ENCODE measurements around the gene SLC51B. TPM values are rescaled to one million over a fixed set of nuclear protein-coding genes. Genes with fewer than 3 reads are reported as not detected.
"Not testable (repeated sequence)": the region's sequence is repeated elsewhere in the genome, so short reads cannot be mapped to it uniquely, and the experiment has no call there.

The SLC51B gene
- total and polyA plus RNA-seq, 10 of the 15 experiments (the other 5 are each of a cell fraction or from before 2014, with no cell fraction given), result 0.05 to 0.17 (median 0.13) TPM; not detected in 7

- WGBS (ENCODE audit: insufficient coverage, insufficient replicate concordance, low lambda C conversion rate, missing lambda C conversion rate), result 23% methylated on average over 3 of the region's 3 CpGs
- H3K4me3 ChIP-seq, result no peak overlapping the region
- no peaks in the 10 kb centered on the region for H3K4me1 ChIP-seq (ENCODE audit: control insufficient read depth, insufficient read depth, low read length)
- DNase-seq (ENCODE audit: low read depth, low spot score) (no peak), ATAC-seq (no peak), FAIRE-seq (no peak)
- no peak overlapping the region for H3K4me2 ChIP-seq (ENCODE audit: control insufficient read depth, insufficient read depth)
- no peaks in the 10 kb centered on the region for H3K79me2 ChIP-seq (ENCODE audit: control insufficient read depth, insufficient read depth, low read length)
- H2AFZ ChIP-seq (ENCODE audit: control insufficient read depth, low read depth, low read length), result no peak overlapping the region
- ChIA-PET POLR2A (interaction anchor here (0.6 kb wide), 1 partner anchor 894 kb away, joined by 5 read pairs; no protein-coding TSS in a partner anchor), CTCF (interaction anchor here (1.0 kb wide), 1 partner anchor 39 kb away, joined by 4 read pairs; no protein-coding TSS in a partner anchor), RAD21 (ENCODE audit: unreplicated experiment) (no interaction called here), SMC1A (ENCODE audit: uncharacterized antibody, unreplicated experiment) (interaction anchor here (0.9 to 1.3 kb wide), 2 partner anchors 10 to 69 kb away, joined by 3 to 4 read pairs; no protein-coding TSS in a partner anchor)
- no peaks in the 10 kb centered on the region for H3K36me3 ChIP-seq (ENCODE audit: control insufficient read depth in 2 of 2, insufficient read depth in 2 of 2, low read length in 1 of 2)
- no TSS peak for BruUV-seq (replicated peaks)
- TF ChIP-seq KAT2A (conservative IDR thresholded peaks at IDR 0.05; ENCODE audit: control insufficient read depth, low read depth, low read length) (no peak), NR2F1 (conservative IDR thresholded peaks at IDR 0.05) (peak; percentile 36; the same call in 1 of the 2 replicates)
- intact Hi-C loops (cut with micrococcal nuclease; ENCODE audit: unreplicated experiment) (no loop called here), in situ Hi-C loops (cut with MboI) (no loop called here)
- no peaks in the 10 kb centered on the region for H3K9me3 ChIP-seq (replicated peaks; ENCODE audit: control insufficient read depth, insufficient read depth, low read length)
- no peaks in the 10 kb centered on the region for H4K20me1 ChIP-seq (ENCODE audit: control insufficient read depth, insufficient read depth)
- H3K27ac ChIP-seq (ENCODE audit: control insufficient read depth, insufficient read depth), result no peak overlapping the region
- H3K9ac ChIP-seq (ENCODE audit: control insufficient read depth, insufficient read depth, low read length), result no peak overlapping the region
- no peaks in the 10 kb centered on the region; a peak in 2 of 4 replicates for H3K27me3 ChIP-seq (replicated peaks in 1 of 2; ENCODE audit: control insufficient read depth in 2 of 2, insufficient read depth in 2 of 2, low read length in 1 of 2)
Observed at GRCh38 chr15:65072617-65073016, 27.4 kb downstream of the SLC51B start.

- DNase-seq (ENCODE audit: low read depth, low spot score); CTCF ChIA-PET; FAIRE-seq; H3K27me3 ChIP-seq (replicated peaks in 1 of 2; ENCODE audit: control insufficient read depth in 2 of 2, insufficient read depth in 2 of 2, low read length in 1 of 2); H3K4me2 ChIP-seq (ENCODE audit: control insufficient read depth, insufficient read depth); H3K36me3 ChIP-seq (ENCODE audit: control insufficient read depth in 2 of 2, insufficient read depth in 2 of 2, low read length in 1 of 2); ATAC-seq; POLR2A ChIA-PET; RAD21 ChIA-PET (ENCODE audit: unreplicated experiment); H4K20me1 ChIP-seq (ENCODE audit: control insufficient read depth, insufficient read depth); H3K9ac ChIP-seq (ENCODE audit: control insufficient read depth, insufficient read depth, low read length); in situ Hi-C loops (cut with MboI); H3K4me1 ChIP-seq (ENCODE audit: control insufficient read depth, insufficient read depth, low read length); H2AFZ ChIP-seq (ENCODE audit: control insufficient read depth, low read depth, low read length); H3K79me2 ChIP-seq (ENCODE audit: control insufficient read depth, insufficient read depth, low read length); SMC1A ChIA-PET (ENCODE audit: uncharacterized antibody, unreplicated experiment); intact Hi-C loops (cut with micrococcal nuclease; ENCODE audit: unreplicated experiment); H3K27ac ChIP-seq (ENCODE audit: control insufficient read depth, insufficient read depth); H3K4me3 ChIP-seq; H3K9me3 ChIP-seq (replicated peaks; ENCODE audit: control insufficient read depth, insufficient read depth, low read length); BruUV-seq (replicated peaks): not testable (repeated sequence)
- 72% methylated on average over 22 of the region's 22 CpGs for WGBS (ENCODE audit: insufficient coverage, insufficient replicate concordance, low lambda C conversion rate, missing lambda C conversion rate)
Observed at GRCh38 chr15:65074946-65075345, 29.8 kb downstream of the SLC51B start.

- H3K9me3 ChIP-seq (replicated peaks; ENCODE audit: control insufficient read depth, insufficient read depth, low read length); H3K79me2 ChIP-seq (ENCODE audit: control insufficient read depth, insufficient read depth, low read length); H3K27me3 ChIP-seq (replicated peaks in 1 of 2; ENCODE audit: control insufficient read depth in 2 of 2, insufficient read depth in 2 of 2, low read length in 1 of 2); H3K4me2 ChIP-seq (ENCODE audit: control insufficient read depth, insufficient read depth); H3K36me3 ChIP-seq (ENCODE audit: control insufficient read depth in 2 of 2, insufficient read depth in 2 of 2, low read length in 1 of 2); H3K4me1 ChIP-seq (ENCODE audit: control insufficient read depth, insufficient read depth, low read length); H3K4me3 ChIP-seq; FAIRE-seq; POLR2A ChIA-PET; H2AFZ ChIP-seq (ENCODE audit: control insufficient read depth, low read depth, low read length); H4K20me1 ChIP-seq (ENCODE audit: control insufficient read depth, insufficient read depth); intact Hi-C loops (cut with micrococcal nuclease; ENCODE audit: unreplicated experiment); ATAC-seq; DNase-seq (ENCODE audit: low read depth, low spot score); in situ Hi-C loops (cut with MboI); SMC1A ChIA-PET (ENCODE audit: uncharacterized antibody, unreplicated experiment); H3K27ac ChIP-seq (ENCODE audit: control insufficient read depth, insufficient read depth); BruUV-seq (replicated peaks); H3K9ac ChIP-seq (ENCODE audit: control insufficient read depth, insufficient read depth, low read length): not testable (repeated sequence)
- WGBS (ENCODE audit: insufficient coverage, insufficient replicate concordance, low lambda C conversion rate, missing lambda C conversion rate), result 70% methylated on average over 12 of the region's 12 CpGs
- ChIA-PET RAD21 (ENCODE audit: unreplicated experiment) (interaction anchor here (1.2 kb wide), 1 partner anchor 41 kb away, joined by 3 read pairs; no protein-coding TSS in a partner anchor), CTCF (interaction anchor here (0.8 to 2.6 kb wide), 2 partner anchors 42 kb away, joined by 3 to 17 read pairs; no protein-coding TSS in a partner anchor)
Observed at GRCh38 chr15:65075607-65076395, 30.6 kb downstream of the SLC51B start.
